Mucosa of rectum (tissue), 2 donors: ENCODE results near the gene ABHD10.

Experiments
- H3K27ac ChIP-seq, 2 donors: one replicate each; pipeline ENCODE4 v1.7.0; 2013; ENCODE audit warnings: inconsistent platforms in 2 of 2, low read depth in 2 of 2, low read length in 2 of 2
- H3K27me3 ChIP-seq, 2 donors: one replicate each; pipeline ENCODE4 v1.7.0; 2013; ENCODE audit warnings: low read length in 2 of 2; ENCODE audit not compliant: control insufficient read depth in 2 of 2, insufficient read depth in 2 of 2
- H3K36me3 ChIP-seq, 2 donors: one replicate each; pipeline ENCODE4 v1.7.0; 2013; ENCODE audit warnings: low read length in 2 of 2; ENCODE audit not compliant: control insufficient read depth in 2 of 2, insufficient read depth in 2 of 2
- H3K4me1 ChIP-seq, 2 donors: one replicate each; pipeline ENCODE4 v1.7.0; 2013; ENCODE audit warnings: low read length in 2 of 2, mild to moderate bottlenecking in 1 of 2; ENCODE audit not compliant: control insufficient read depth in 2 of 2, insufficient read depth in 2 of 2
- H3K4me3 ChIP-seq, 2 donors: one replicate each; pipeline ENCODE4 v1.7.0; 2013; ENCODE audit warnings: low read length in 2 of 2
- H3K9ac ChIP-seq, 2 donors: one replicate each; pipeline ENCODE4 v1.7.0; 2013; ENCODE audit warnings: low read length in 2 of 2, low read depth in 1 of 2, mild to moderate bottlenecking in 1 of 2
- H3K9me3 ChIP-seq, 2 donors: one replicate each; pipeline ENCODE4 v1.7.0; 2013; ENCODE audit warnings: low read length in 2 of 2; ENCODE audit not compliant: control insufficient read depth in 2 of 2
- donor health status: healthy.
- donor health status: Normal muscosa, but diverticular disease.

The ABHD10 gene

DNA sequence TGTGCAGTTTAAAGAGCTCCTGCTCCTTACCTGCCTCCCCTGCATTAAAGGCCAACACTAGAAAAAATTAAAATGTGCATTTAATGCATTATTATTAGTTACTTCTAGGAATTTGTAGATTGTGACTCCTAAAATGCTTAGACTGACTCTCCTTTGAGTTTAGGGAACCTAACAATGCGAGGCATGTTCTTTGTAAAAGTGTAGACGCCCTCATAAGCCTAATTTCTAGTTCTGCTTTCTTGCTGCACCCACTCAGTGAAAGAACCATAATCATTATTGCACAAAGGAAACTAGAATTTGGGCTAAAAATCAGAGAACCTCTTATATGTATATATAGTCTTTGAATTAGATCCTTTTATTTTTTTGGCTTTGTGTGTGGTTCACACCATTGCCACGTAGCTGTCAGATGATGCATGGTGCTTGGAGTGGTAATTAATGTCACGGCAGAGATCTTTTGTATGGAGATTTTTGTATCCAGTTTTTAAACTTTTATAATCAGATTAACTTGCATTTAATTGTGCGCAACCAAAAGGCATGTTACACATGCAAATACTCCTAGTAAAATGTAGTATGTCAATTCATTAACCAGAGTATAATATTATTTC is 710 bp downstream of the ABHD10 start:
- Histone ChIP-seq H3K36me3 (no peaks in the 10 kb centered on the region), H3K4me1 (peaks cover 8 to 19% of the 10 kb centered on the region in 2 donors), H3K9me3 (no peaks in the 10 kb centered on the region), H3K4me3 (peak overlapping the region; percentile 96), H3K27ac (peak overlapping the region; percentile 77 to 87), H3K9ac (peak overlapping the region; percentile 78 to 89), H3K27me3 (no peaks in the 10 kb centered on the region)

DNA sequence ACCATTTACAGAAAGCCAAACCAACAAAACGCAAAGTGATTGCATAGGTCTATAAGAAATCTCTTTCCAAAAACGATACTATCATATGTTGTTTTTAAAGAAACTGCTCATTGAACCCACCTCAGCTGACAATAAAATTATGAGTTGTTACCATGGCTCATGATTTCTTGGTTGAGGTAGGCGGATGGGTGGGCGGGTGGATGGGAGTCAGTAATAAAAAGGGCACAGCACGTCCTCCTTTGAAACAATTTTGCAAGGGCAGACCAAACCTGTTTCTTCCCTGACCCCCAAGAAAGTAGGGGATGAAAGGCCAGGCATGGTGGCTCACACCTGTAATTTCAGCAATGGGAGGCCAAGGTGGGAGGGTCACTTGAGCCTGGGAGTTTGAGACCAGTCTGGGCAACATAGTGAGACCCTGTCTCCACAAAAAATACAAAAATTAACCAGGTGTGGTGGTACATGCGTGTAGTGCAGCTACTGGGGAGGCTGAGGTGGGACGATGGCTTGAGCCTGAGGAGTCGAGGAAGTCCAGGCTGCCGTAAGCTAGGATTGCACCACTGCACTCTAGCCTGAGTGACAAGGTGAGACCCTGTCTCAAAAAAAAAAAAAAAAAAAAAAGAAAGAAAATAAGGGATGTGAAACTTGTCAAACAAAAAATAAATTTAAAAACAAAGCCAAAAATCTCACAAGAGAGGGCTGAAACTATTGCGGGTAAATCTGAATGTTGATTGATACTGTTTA is 2.1 kb downstream of the ABHD10 start:
- no peak overlapping the region for H3K9ac ChIP-seq
- no peak overlapping the region for H3K4me3 ChIP-seq
- no peaks in the 10 kb centered on the region for H3K27me3 ChIP-seq
- no peak overlapping the region for H3K27ac ChIP-seq
- H3K4me1 ChIP-seq: peaks cover 8 to 19% of the 10 kb centered on the region in 2 donors
- H3K36me3 ChIP-seq: no peaks in the 10 kb centered on the region
- H3K9me3 ChIP-seq: no peaks in the 10 kb centered on the region

GRCh38 chr3:111981457-111981763 is 2.6 kb downstream of the ABHD10 start:
- no peak overlapping the region for H3K9ac ChIP-seq
- H3K27me3 ChIP-seq: no peaks in the 10 kb centered on the region
- H3K36me3 ChIP-seq: no peaks in the 10 kb centered on the region
- no peak overlapping the region for H3K4me3 ChIP-seq
- no peaks in the 10 kb centered on the region for H3K9me3 ChIP-seq
- no peak overlapping the region for H3K27ac ChIP-seq
- H3K4me1 ChIP-seq: peaks cover 8 to 19% of the 10 kb centered on the region in 2 donors

DNA sequence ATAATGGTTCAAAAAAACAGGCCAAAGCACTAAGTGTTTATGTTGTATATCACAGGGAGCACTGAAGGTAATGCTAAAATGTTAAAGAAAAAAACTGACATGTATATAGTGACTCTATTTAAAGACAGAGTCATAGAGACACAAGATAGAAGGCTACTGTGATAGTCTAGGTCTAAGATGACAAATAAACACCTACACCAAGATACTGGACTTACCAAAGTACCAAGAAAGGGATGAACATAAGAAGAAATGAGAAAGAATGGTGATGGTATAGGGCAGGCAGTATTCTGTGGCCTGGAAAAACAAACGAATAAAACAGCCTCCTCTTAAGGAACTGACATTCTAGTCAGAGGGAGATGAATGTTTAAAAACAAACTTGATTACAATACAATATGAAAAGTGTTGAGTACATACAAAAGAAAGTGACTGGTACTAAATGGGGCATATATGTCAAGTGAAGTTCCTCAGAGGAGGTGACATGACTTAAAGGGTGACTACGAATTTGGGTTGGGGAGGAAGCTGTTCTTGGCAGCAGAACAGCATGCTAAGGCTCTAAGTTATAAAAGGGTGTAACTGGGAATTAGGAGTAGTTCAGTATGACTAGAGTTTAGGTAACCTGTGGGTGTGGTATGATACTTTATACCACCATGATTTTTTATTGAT is 5.9 kb downstream of the ABHD10 start:
- Histone ChIP-seq H3K9me3 (no peaks in the 10 kb centered on the region), H3K27me3 (no peaks in the 10 kb centered on the region), H3K4me1 (peaks cover 3 to 15% of the 10 kb centered on the region in 2 donors), H3K36me3 (peaks cover 6 to 14% of the 10 kb centered on the region in 2 donors), H3K27ac (no peak overlapping the region), H3K9ac (no peak overlapping the region), H3K4me3 (no peak overlapping the region)

- H3K36me3 ChIP-seq: peaks cover 12 to 18% of the 10 kb centered on the region in 2 donors
- peaks cover 0 to under 1% of the 10 kb centered on the region in 2 donors for H3K4me1 ChIP-seq
- H3K4me3 ChIP-seq: no peak overlapping the region
- no peak overlapping the region for H3K27ac ChIP-seq
- no peak overlapping the region for H3K9ac ChIP-seq
- H3K27me3 ChIP-seq: no peaks in the 10 kb centered on the region
- no peaks in the 10 kb centered on the region for H3K9me3 ChIP-seq
Measured at GRCh38 chr3:111986800-111987199, 8.0 kb downstream of the ABHD10 start.

- no peak overlapping the region for H3K27ac ChIP-seq
- H3K27me3 ChIP-seq: no peaks in the 10 kb centered on the region
- no peak overlapping the region for H3K4me3 ChIP-seq
- H3K4me1 ChIP-seq: no peaks in the 10 kb centered on the region
- H3K9me3 ChIP-seq: no peaks in the 10 kb centered on the region
- no peak overlapping the region for H3K9ac ChIP-seq
- peaks cover 15 to 18% of the 10 kb centered on the region in 2 donors for H3K36me3 ChIP-seq
Measured at GRCh38 chr3:111989061-111989678, 10.3 kb downstream of the ABHD10 start.

- Histone ChIP-seq H3K9me3 (no peaks in the 10 kb centered on the region), H3K27ac (no peak overlapping the region), H3K4me3 (no peak overlapping the region), H3K36me3 (peaks cover 6 to 9% of the 10 kb centered on the region in 2 donors), H3K9ac (no peak overlapping the region), H3K27me3 (no peaks in the 10 kb centered on the region), H3K4me1 (no peaks in the 10 kb centered on the region)
Measured at GRCh38 chr3:111993038-111993437, 14.2 kb downstream of the ABHD10 start.

DNA sequence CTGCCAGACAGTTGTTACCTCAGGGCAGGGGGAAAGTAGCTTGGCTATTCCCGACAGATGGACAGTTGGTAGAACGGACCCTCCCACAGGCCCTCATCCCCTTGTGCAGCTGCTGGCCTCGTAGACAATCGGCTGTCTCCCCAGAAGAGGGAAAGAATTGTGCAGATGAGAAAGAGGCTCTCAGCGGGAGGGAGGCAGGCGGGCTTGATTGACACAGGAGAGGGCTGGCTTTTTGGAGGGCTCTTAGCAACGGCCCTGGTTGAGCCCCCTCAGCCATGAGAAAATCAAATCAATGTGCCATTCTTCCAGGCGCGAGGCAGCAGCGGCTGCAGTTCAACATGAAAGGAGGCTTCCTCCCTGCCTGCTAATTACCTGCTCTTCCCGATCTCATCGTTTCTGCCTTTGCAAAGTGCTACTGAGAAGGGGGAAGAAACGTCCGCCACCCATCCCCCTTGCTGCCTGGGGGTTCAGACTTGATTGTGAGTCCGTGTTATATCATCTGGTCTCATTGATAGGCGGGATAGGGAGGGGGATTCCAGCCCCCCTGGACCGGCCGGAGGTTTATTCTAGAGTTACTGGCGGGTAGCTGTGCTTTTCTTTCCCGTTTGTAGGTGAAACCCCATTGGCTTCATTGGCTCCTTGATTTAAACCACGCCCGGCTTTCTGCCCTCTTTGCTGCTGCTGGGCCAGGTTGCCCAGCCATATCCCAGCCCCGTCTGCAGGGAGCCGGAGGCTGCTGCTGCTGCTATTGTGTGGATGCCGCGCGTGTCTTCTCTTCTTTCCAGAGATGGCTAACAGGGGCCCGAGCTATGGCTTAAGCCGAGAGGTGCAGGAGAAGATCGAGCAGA is 20.0 kb downstream of the ABHD10 start, which contains the start of gene TAGLN3:
TSS of gene TAGLN3 (plus strand) at position 287 of the 848 bp plus-strand sequence. CDS start at position 788, 501 bp downstream.
- peaks cover 3 to 11% of the 10 kb centered on the region in 2 donors for H3K4me1 ChIP-seq
- peaks cover 0 to 12% of the 10 kb centered on the region in 2 donors for H3K27me3 ChIP-seq
- H3K36me3 ChIP-seq: peaks cover 0 to under 1% of the 10 kb centered on the region in 2 donors
- H3K27ac ChIP-seq: no peak within 1 kb of the TSS
- no peaks in the 10 kb centered on the region for H3K9me3 ChIP-seq
- H3K9ac ChIP-seq: no peak within 1 kb of the TSS
- peak within 1 kb of the TSS; percentile 52 to 65 for H3K4me3 ChIP-seq

- peak overlapping the region in 1 of 2 donors; percentile 65 for H3K4me3 ChIP-seq
- H3K9ac ChIP-seq: no peak overlapping the region
- peaks cover 0 to 12% of the 10 kb centered on the region in 2 donors for H3K27me3 ChIP-seq
- peaks cover 3 to 11% of the 10 kb centered on the region in 2 donors for H3K4me1 ChIP-seq
- no peaks in the 10 kb centered on the region for H3K9me3 ChIP-seq
- no peaks in the 10 kb centered on the region for H3K36me3 ChIP-seq
- no peak overlapping the region for H3K27ac ChIP-seq
Measured at GRCh38 chr3:111999484-112000324, 20.9 kb downstream of the ABHD10 start.
